HL-60 (cell line): ENCODE results near the gene GADD45G.

Experiments used
- DNase-seq, 2 experiments: peaks; one replicate each; pipeline ENCODE4 v3.0.0-alpha.2; 2010 to 2020; ENCODE audit warnings: low read depth in 1 of 2, low spot score in 1 of 2
- H3K27ac ChIP-seq: fragments of 250-450 bp; sonication (Bioruptor Pico); replicated peaks from 2 replicates; pipeline ENCODE4 v1.5.1; 2020; ENCODE audit warnings: mild to moderate bottlenecking, moderate library complexity
- H3K27me3 ChIP-seq: fragments of 250-450 bp; sonication (Bioruptor Pico); 2 replicates; pipeline ENCODE4 v1.5.1; 2021; ENCODE audit warnings: mild to moderate bottlenecking, moderate library complexity; ENCODE audit not compliant: insufficient read depth, poor library complexity, severe bottlenecking
- H3K4me3 ChIP-seq: replicated peaks from 2 replicates; pipeline ENCODE4 v1.5.1; 2011; ENCODE audit warnings: mild to moderate bottlenecking, control low read depth, low read length; ENCODE audit not compliant: insufficient read depth
- CTCF ChIP-seq: IDR thresholded peaks from one replicate; pipeline ENCODE4 v1.5.1; 2011; ENCODE audit warnings: low read length, control low read depth, inconsistent platforms; ENCODE audit not compliant: insufficient read depth
- GABPA ChIP-seq: IDR thresholded peaks from 2 replicates; pipeline ENCODE4 v1.6.1; 2012; ENCODE audit warnings: low read depth
- POLR2AphosphoS5 ChIP-seq: IDR thresholded peaks from 2 replicates; pipeline ENCODE4 v1.6.1; 2012; ENCODE audit warnings: low read depth
- REST ChIP-seq: IDR thresholded peaks from 2 replicates; pipeline ENCODE4 v1.6.1; 2012; ENCODE audit warnings: low read depth; ENCODE audit not compliant: insufficient replicate concordance
- SPI1 ChIP-seq: IDR thresholded peaks from 2 replicates; pipeline ENCODE4 v1.6.1; 2012; ENCODE audit warnings: low read depth, mild to moderate bottlenecking, borderline replicate concordance

Gene GADD45G

GRCh38 chr9:89628601-89629000, 23.8 kb downstream of the GADD45G start:
- TF ChIP-seq POLR2AphosphoS5 (no peak), SPI1 (no peak), CTCF (no peak), GABPA (no peak), REST (no peak)
- Histone ChIP-seq H3K4me3 (no peak overlapping the region), H3K27ac (no peak overlapping the region), H3K27me3 (peaks cover 17% of the 10 kb centered on the region)
- DNase-seq = no peak

GRCh38 chr9:89629081-89629976, 24.5 kb downstream of the GADD45G start:
- H3K27ac ChIP-seq = no peak overlapping the region
- H3K27me3 ChIP-seq = peaks cover 10% of the 10 kb centered on the region
- H3K4me3 ChIP-seq = no peak overlapping the region
- no peak for DNase-seq
- TF ChIP-seq GABPA (no peak), CTCF (no peak), REST (no peak), POLR2AphosphoS5 (no peak), SPI1 (no peak)

- Histone ChIP-seq H3K27ac (no peak overlapping the region), H3K4me3 (no peak overlapping the region), H3K27me3 (peaks cover 6% of the 10 kb centered on the region)
- no peak for DNase-seq
- no peak for TF ChIP-seq REST
- no peak for TF ChIP-seq CTCF
- TF ChIP-seq GABPA = no peak
- TF ChIP-seq SPI1 = no peak
- TF ChIP-seq POLR2AphosphoS5 = no peak
Measured at GRCh38 chr9:89630508-89630907, 25.7 kb downstream of the GADD45G start.
